Measurements from ENCODE around the gene TNP2. TPM values are rescaled to one million over a fixed set of nuclear protein-coding genes. Genes with fewer than 3 reads are reported as not detected.

The TNP2 gene
- total RNA-seq, 2 donors from 2014 or later: not detected

- H3K4me1 ChIP-seq (ENCODE audit: control insufficient read depth in 1 of 2, low read depth in 2 of 2): peaks cover 6 to 26% of the 10 kb centered on the region in 2 donors
- no peak for ATAC-seq (ENCODE audit: insufficient number of reproducible peaks, low FRiP score, low read depth)
- no peak for DNase-seq (ENCODE audit: low spot score)
Observed at GRCh38 chr16:11296351-11296705, 27.2 kb upstream of the TNP2 start.

GRCh38 chr16:11295672-11296071 is 26.5 kb upstream of the TNP2 start:
- ATAC-seq (ENCODE audit: insufficient number of reproducible peaks, low FRiP score, low read depth) (no peak), DNase-seq (ENCODE audit: low spot score) (no peak)
- Histone ChIP-seq H3K36me3 (no peaks in the 10 kb centered on the region), H3K27ac (no peak overlapping the region), H3K27me3 (replicated peaks; ENCODE audit: insufficient read depth) (no peaks in the 10 kb centered on the region), H3K9me3 (no peaks in the 10 kb centered on the region), H3K4me3 (no peak overlapping the region), H3K4me1 (ENCODE audit: control insufficient read depth in 1 of 2, low read depth in 2 of 2) (peaks cover 6 to 26% of the 10 kb centered on the region in 2 donors)
- no peak for TF ChIP-seq CTCF (IDR thresholded peaks at IDR 0.05)

More at GRCh38 chr16:11296351-11296705, 27.2 kb upstream of the TNP2 start:
- Histone ChIP-seq H3K4me3 (no peak overlapping the region), H3K9me3 (no peaks in the 10 kb centered on the region), H3K36me3 (no peaks in the 10 kb centered on the region), H3K27me3 (replicated peaks; ENCODE audit: insufficient read depth) (no peaks in the 10 kb centered on the region), H3K27ac (no peak overlapping the region)
- TF ChIP-seq CTCF (IDR thresholded peaks at IDR 0.05): no peak

GRCh38 chr16:11292076-11292748 is 23.1 kb upstream of the TNP2 start:
- Histone ChIP-seq H3K9me3 (no peaks in the 10 kb centered on the region), H3K4me1 (ENCODE audit: control insufficient read depth in 1 of 2, low read depth in 2 of 2) (peaks cover 5 to 15% of the 10 kb centered on the region in 2 donors), H3K27me3 (replicated peaks; ENCODE audit: insufficient read depth) (no peaks in the 10 kb centered on the region), H3K27ac (no peak overlapping the region), H3K36me3 (no peaks in the 10 kb centered on the region), H3K4me3 (no peak overlapping the region)
- no peak for TF ChIP-seq CTCF (IDR thresholded peaks at IDR 0.05)
- DNase-seq (ENCODE audit: low spot score) (no peak), ATAC-seq (ENCODE audit: insufficient number of reproducible peaks, low FRiP score, low read depth) (no peak)

- no peaks in the 10 kb centered on the region for H3K36me3 ChIP-seq
- H3K4me1 ChIP-seq (ENCODE audit: control insufficient read depth in 1 of 2, low read depth in 2 of 2): peaks cover 0 to 6% of the 10 kb centered on the region in 2 donors
Observed at GRCh38 chr16:11291091-11291703, 22.1 kb upstream of the TNP2 start.

More at GRCh38 chr16:11291091-11291703, 22.1 kb upstream of the TNP2 start:
- Histone ChIP-seq H3K9me3 (no peaks in the 10 kb centered on the region), H3K27ac (no peak overlapping the region), H3K4me3 (no peak overlapping the region), H3K27me3 (replicated peaks; ENCODE audit: insufficient read depth) (no peaks in the 10 kb centered on the region)
- TF ChIP-seq CTCF (IDR thresholded peaks at IDR 0.05): no peak
- DNase-seq (ENCODE audit: low spot score): no peak
- no peak for ATAC-seq (ENCODE audit: insufficient number of reproducible peaks, low FRiP score, low read depth)

Measured in thoracic aorta (tissue), 2 donors.